ENCODE results near the gene HAND1.
"Not testable (repeated sequence)": the region's sequence is repeated elsewhere in the genome, so short reads cannot be mapped to it uniquely, and the experiment has no call there.

HAND1 gene

DNA sequence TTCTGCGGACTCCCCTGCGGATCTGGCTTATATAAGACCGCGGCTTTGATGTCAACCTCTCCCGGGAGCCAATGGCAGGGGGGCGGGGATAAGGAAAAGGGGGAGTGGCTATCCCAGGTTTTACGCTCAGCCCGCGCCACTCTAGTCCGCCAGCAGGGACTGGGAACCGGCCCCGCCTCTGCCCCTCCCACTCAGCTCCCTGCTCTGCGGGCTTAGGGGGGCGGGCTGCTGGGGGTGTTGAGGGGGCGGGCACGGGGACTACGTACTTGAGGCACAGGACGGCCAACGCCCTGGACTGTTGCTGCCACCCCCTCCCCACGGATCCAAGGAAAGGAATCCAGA is at the start of gene HAND1:
Gene HAND1, minus strand, starts transcription at position 4 of the 342 bp plus-strand sequence. CDS start 219 bp downstream, outside the sequence.
- no peak for DNase-seq (ENCODE audit: low read depth in 1 of 2, low spot score in 1 of 2)

- no peak for DNase-seq (ENCODE audit: low read depth in 1 of 2, low spot score in 1 of 2)
Observed at GRCh38 chr5:154526231-154527226, 48.5 kb upstream of the HAND1 start.

DNA sequence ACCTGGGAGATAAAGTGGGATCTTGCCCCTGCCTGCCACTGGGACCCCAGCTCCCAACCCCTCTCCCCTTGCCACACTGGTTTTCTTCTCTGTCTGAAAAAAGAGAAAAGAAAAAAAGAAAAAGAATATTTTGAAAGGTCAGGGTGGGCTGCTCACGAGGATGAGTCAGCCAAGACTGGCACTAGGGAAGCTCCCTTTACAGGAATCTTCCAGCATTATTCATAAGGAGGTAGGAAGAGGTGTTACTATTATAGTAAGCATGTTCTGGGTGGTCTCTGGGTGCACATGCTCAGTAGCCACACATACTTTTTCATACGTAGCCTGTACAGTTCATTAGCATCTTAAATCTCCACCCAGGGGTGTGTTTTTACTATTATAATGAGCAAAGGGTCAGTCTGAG is 46.8 kb upstream of the HAND1 start:
- no peak for DNase-seq (ENCODE audit: low read depth in 1 of 2, low spot score in 1 of 2)

DNA sequence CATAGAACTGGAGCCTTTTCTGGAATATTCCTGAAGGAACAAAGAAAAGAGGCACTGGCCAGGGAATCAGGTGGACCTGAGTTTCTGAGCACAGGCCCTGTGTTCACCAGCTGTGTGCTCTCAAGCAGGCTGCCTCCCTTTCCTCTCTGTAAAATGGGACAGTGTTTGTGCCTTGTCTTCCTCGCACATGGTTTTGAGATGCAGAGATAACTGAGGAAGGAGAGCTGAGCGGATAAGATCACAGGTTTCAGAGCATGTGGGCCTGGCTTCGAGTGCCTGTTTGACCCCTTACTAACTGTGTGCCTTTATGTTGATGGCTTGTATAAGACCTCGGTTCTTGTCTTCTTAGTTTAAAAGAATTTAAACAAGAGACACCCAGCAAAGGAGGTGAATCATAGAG is 46.2 kb upstream of the HAND1 start:
- DNase-seq (ENCODE audit: low read depth in 1 of 2, low spot score in 1 of 2), result no peak

DNA sequence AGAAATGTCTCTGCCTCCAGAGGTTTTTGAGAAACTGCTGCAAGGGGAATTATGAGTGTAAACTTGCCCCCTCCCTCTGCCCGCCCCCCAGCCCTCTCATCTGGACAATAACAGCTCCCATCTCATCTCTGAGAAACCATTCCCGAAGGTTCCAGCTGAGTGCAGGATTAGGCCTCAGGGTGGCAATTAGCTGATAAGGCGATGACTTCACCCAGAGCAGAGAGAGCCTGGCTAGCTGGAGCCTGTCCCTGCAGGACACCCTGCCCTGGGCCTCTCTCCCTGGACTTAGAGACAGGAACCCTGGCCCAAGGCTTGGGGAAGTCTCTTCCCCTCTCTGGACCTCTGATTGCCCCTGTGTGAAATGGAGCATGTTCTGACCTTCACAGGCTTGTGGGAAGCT is 45.7 kb upstream of the HAND1 start:
- no peak for DNase-seq (ENCODE audit: low read depth in 1 of 2, low spot score in 1 of 2)

DNA sequence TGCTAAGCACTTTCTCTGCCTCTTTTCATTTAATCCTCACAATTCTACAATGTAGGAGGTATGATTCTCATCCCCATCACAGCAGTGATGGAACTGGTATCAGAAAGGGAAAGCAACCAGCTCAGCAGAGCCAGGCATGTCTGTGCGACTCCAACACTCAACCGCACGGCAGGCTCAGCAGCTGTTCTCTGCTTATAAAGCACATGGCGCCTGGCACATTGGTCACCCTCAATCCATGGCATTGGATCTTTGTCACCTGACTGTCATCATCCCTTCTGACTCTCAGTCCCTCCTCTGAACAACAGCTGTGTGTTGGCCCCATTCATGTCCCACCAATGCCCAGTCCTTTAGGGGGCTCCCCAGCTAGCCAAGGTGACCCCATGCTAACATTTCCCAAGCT is 45.1 kb upstream of the HAND1 start:
- no peak for DNase-seq (ENCODE audit: low read depth in 1 of 2, low spot score in 1 of 2)

GRCh38 chr5:154522284-154522683 is 44.3 kb upstream of the HAND1 start:
- no peak for DNase-seq (ENCODE audit: low read depth in 1 of 2, low spot score in 1 of 2)

GRCh38 chr5:154521756-154522155 is 43.7 kb upstream of the HAND1 start:
- no peak for DNase-seq (ENCODE audit: low read depth in 1 of 2, low spot score in 1 of 2)

GRCh38 chr5:154520861-154521453 is 42.9 kb upstream of the HAND1 start:
- DNase-seq (ENCODE audit: low read depth in 1 of 2, low spot score in 1 of 2), result no peak

DNA sequence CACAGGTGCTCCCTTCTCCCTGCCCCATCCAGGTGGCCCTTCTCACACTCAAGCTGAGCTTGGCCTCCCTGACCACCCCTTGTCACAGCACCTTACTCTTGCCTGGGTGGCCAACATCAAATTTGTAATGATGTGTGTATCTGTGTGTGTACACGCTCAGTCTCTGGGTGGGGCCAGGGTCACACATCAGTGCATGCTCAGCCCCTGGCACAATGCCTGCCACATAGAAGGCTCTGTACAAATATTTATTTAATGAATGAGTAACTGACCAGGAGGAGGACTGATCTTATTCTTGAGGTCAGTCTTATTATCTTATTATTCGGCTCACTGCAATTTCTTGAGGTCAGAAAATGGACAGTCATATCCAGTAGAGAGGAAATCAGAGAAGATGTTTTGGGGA is 41.3 kb upstream of the HAND1 start:
- DNase-seq (ENCODE audit: low read depth in 1 of 2, low spot score in 1 of 2), result no peak

GRCh38 chr5:154518438-154518867 is 40.4 kb upstream of the HAND1 start:
- DNase-seq (ENCODE audit: low read depth in 1 of 2, low spot score in 1 of 2), result no peak

DNA sequence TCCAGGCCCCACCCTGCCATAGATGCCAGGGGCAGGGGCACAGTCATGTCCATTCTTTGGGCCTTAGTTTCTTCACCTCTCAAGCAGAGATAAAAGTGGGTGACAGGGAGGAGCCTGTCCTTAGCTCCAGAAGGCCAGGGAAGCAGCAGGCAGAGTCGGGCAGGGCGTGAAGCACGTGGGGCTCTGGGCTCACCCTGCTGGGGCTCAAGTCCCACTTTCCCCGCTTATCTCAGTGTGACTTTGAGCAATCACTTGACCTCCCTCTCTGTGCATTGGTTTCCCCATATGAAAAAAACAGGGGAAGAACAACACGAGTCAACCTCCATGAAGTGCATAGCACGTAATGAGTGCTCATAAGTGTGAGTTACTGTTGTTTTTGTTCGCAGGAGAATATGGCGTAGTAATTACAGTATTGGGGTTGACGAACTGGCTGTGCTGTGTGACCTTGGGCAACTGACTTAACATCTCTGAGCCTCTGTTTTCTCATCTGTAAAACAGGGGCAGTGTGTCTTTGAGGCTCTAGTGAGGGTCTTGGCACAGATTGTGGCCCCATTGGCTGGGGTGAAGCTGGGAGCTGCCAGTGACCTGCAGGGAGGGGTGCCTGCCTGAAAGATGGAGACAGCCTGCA is 39.9 kb upstream of the HAND1 start:
- no peak for DNase-seq (ENCODE audit: low read depth in 1 of 2, low spot score in 1 of 2)

DNA sequence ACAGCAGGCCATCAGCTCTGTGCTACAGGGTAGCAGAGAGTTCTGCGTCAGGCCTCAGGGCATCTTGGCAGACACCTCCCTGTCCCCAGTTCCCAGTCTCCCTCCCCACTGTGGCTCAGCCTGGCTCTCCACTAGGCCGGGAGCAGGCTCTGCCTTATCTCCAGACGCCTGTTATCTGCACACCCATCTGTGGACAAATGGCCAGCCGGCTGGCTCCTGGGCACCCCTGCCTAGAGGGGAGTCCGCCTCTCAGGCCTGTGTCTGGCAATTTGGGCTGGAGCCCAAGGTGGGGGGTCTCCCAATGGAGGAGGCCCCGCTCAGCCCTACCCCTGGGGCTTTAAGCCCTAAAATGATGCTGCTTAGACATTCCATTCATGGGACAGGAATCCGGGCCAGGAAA is 39.2 kb upstream of the HAND1 start:
- no peak for DNase-seq (ENCODE audit: low read depth in 1 of 2, low spot score in 1 of 2)

DNA sequence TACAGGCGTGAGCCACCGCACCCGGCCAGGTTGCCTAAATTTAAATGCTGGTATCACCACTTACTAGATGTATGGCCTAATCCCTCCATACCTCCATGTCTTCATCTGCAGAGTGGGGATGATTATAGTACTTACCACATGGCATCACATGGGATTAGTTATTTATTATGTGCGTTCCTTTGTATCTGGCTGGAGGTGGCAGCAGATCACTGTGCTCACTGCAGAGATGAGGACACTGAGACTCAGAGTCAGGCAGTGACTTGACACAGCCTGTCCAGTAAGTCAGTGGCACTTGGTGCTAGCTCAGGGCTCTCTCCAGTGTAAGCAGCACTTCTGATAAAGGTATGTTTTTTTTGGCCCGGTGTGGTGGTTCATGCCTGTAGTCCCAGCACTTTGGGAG is 38.4 kb upstream of the HAND1 start:
- no peak for DNase-seq (ENCODE audit: low read depth in 1 of 2, low spot score in 1 of 2)

GRCh38 chr5:154515488-154515887 is 37.5 kb upstream of the HAND1 start:
- not testable (repeated sequence) for DNase-seq (ENCODE audit: low read depth in 1 of 2, low spot score in 1 of 2)

- no peak for DNase-seq (ENCODE audit: low read depth in 1 of 2, low spot score in 1 of 2)
Observed at GRCh38 chr5:154514331-154514730, 36.3 kb upstream of the HAND1 start.

DNA sequence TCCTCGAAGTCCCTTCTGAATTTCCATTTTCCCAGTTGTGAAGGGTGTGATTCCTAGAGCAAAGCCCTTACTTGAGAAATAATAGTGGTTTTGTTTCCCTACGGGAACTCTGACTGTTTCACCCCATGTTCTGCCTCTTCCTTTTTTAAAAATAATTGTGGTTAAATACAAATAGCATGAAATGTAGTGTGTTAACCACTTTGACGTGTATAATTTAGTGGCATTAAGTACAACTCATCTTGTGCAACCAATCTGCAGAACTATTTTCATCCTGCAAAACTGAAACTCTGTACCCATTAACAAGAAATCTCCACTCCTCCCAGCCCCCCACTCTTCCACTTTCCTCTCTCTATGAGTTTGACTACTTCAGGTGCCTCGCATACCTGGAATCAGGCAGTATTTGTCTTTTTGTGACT is 35.6 kb upstream of the HAND1 start:
- no peak for DNase-seq (ENCODE audit: low read depth in 1 of 2, low spot score in 1 of 2)

DNA sequence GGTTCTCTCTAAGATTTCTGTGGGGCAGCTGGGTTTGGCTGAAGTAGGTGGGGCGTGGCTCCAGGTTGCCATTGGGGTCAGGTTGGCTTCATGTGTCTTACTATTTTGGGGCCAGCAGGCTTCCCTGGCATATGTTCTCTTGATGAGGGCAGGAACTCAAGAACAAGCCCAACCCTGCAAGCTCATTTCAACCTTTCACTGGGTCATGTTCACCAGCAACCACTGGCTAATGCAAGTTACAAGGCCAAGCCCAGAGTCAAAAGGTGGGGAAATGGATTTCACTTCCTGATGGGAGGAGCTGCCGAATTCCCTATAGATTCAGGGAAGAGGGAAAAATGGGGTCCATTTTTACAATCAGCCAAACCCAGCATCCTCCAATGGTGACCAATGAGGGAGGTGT is 34.0 kb upstream of the HAND1 start:
- no peak for DNase-seq (ENCODE audit: low read depth in 1 of 2, low spot score in 1 of 2)

- DNase-seq (ENCODE audit: low read depth in 1 of 2, low spot score in 1 of 2), result no peak
Observed at GRCh38 chr5:154509784-154510555, 31.9 kb upstream of the HAND1 start.

GRCh38 chr5:154508114-154508513 is 30.1 kb upstream of the HAND1 start:
- DNase-seq (ENCODE audit: low read depth in 1 of 2, low spot score in 1 of 2), result no peak

GRCh38 chr5:154506716-154507080 is 28.7 kb upstream of the HAND1 start:
- DNase-seq (ENCODE audit: low read depth in 1 of 2, low spot score in 1 of 2), result no peak

Measured in activated T-helper 1 cell treated with anti-CD3 and anti-CD28 coated beads, Interleukin-2, amount 50 U/mL, for 16 hours (primary cell).